HEK293 (cell line): ENCODE measurements around the gene UST.

Experiments used
- BCL11A ChIP-seq: fragments of 450-650 bp; formaldehyde crosslinking; IDR thresholded peaks from 2 replicates; pipeline ENCODE4 v1.5.1; 2016; ENCODE audit warnings: low read depth, missing biosample characterization, missing genetic modification characterization
- GLI4 ChIP-seq: fragments of 450-650 bp; formaldehyde crosslinking; IDR thresholded peaks from 2 replicates; pipeline ENCODE4 v1.5.1; 2016; ENCODE audit warnings: missing biosample characterization, missing genetic modification characterization
- OSR2 ChIP-seq: fragments of 450-650 bp; formaldehyde crosslinking; IDR thresholded peaks from 2 replicates; pipeline ENCODE4 v1.5.1; 2016; ENCODE audit warnings: missing biosample characterization, missing genetic modification characterization
- REPIN1 ChIP-seq: fragments of 450-650 bp; formaldehyde crosslinking; IDR thresholded peaks from 2 replicates; pipeline ENCODE4 v1.5.1; 2017; ENCODE audit warnings: missing biosample characterization, missing genetic modification characterization, low read depth
- ZFHX2 ChIP-seq: fragments of 450-650 bp; formaldehyde crosslinking; conservative IDR thresholded peaks from 2 replicates; pipeline ENCODE4 v1.5.1; 2016; ENCODE audit warnings: missing biosample characterization, missing genetic modification characterization
- ZNF350 ChIP-seq: fragments of 450-650 bp; formaldehyde crosslinking; IDR thresholded peaks from 2 replicates; pipeline ENCODE4 v1.5.0; 2017; ENCODE audit warnings: missing biosample characterization, mild to moderate bottlenecking, missing genetic modification characterization
- ZNF423 ChIP-seq: fragments of 450-650 bp; formaldehyde crosslinking; IDR thresholded peaks from 2 replicates; pipeline ENCODE4 v1.5.1; 2016; ENCODE audit warnings: missing biosample characterization, missing genetic modification characterization
- ZNF473 ChIP-seq: fragments of 450-650 bp; formaldehyde crosslinking; IDR thresholded peaks from 2 replicates; pipeline ENCODE4 v1.5.1; 2017; ENCODE audit warnings: missing biosample characterization, missing genetic modification characterization
- ZNF513 ChIP-seq: fragments of 450-650 bp; IDR thresholded peaks from 2 replicates; pipeline ENCODE4 v1.5.1; 2018; ENCODE audit warnings: missing biosample characterization, missing genetic modification characterization
- ZNF561 ChIP-seq: fragments of 450-650 bp; IDR thresholded peaks from 2 replicates; pipeline ENCODE4 v1.5.1; 2018; ENCODE audit warnings: missing biosample characterization, missing genetic modification characterization, borderline replicate concordance
- ZNF660 ChIP-seq: fragments of 450-650 bp; IDR thresholded peaks from 2 replicates; pipeline ENCODE4 v1.5.1; 2018; ENCODE audit warnings: missing biosample characterization, mild to moderate bottlenecking, missing genetic modification characterization
- ZNF707 ChIP-seq: fragments of 450-650 bp; formaldehyde crosslinking; IDR thresholded peaks from 2 replicates; pipeline ENCODE4 v1.5.1; 2016; ENCODE audit warnings: missing biosample characterization, missing genetic modification characterization
- TF ChIP-seq, protein P1 (sequence below): fragments of 450-650 bp; formaldehyde crosslinking; IDR thresholded peaks from 2 replicates; pipeline ENCODE4 v1.5.1; 2016; ENCODE audit warnings: missing biosample characterization, missing genetic modification characterization
- TF ChIP-seq, protein P2 (sequence below): fragments of 450-650 bp; formaldehyde crosslinking; conservative IDR thresholded peaks from 2 replicates; pipeline ENCODE4 v1.5.1; 2016; ENCODE audit warnings: low read depth, missing biosample characterization, missing genetic modification characterization

DNA sequence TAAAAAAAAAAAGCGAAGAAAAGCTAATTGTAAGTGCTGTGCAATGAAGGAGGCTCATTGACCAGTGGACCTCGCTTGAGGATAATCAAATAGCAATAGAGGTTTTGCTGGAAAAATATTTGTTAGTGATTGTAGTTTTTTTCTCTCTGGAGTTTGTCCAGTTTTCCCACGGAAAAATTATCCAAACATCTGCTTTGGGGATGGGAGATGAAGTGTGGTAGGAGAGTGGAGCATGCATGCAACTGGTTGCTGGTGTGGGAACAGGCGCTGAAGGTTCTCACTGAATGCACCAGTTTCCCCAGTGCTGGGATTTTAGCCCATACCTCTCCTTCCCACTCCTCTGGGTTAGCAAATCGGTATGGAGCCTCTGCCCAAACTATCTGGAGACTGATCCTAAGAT, 288.9 kb downstream of the UST start:
- TF ChIP-seq, protein P1, sequence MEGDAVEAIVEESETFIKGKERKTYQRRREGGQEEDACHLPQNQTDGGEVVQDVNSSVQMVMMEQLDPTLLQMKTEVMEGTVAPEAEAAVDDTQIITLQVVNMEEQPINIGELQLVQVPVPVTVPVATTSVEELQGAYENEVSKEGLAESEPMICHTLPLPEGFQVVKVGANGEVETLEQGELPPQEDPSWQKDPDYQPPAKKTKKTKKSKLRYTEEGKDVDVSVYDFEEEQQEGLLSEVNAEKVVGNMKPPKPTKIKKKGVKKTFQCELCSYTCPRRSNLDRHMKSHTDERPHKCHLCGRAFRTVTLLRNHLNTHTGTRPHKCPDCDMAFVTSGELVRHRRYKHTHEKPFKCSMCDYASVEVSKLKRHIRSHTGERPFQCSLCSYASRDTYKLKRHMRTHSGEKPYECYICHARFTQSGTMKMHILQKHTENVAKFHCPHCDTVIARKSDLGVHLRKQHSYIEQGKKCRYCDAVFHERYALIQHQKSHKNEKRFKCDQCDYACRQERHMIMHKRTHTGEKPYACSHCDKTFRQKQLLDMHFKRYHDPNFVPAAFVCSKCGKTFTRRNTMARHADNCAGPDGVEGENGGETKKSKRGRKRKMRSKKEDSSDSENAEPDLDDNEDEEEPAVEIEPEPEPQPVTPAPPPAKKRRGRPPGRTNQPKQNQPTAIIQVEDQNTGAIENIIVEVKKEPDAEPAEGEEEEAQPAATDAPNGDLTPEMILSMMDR (tag by site-specific recombination): no peak
- TF ChIP-seq ZNF423: no peak
- TF ChIP-seq ZNF561 (tag by site-specific recombination): no peak
- TF ChIP-seq OSR2 (tag by site-specific recombination): no peak
- TF ChIP-seq ZNF350 (tag by site-specific recombination): no peak
- no peak for TF ChIP-seq REPIN1
- TF ChIP-seq ZNF473: no peak
- TF ChIP-seq, protein P2, sequence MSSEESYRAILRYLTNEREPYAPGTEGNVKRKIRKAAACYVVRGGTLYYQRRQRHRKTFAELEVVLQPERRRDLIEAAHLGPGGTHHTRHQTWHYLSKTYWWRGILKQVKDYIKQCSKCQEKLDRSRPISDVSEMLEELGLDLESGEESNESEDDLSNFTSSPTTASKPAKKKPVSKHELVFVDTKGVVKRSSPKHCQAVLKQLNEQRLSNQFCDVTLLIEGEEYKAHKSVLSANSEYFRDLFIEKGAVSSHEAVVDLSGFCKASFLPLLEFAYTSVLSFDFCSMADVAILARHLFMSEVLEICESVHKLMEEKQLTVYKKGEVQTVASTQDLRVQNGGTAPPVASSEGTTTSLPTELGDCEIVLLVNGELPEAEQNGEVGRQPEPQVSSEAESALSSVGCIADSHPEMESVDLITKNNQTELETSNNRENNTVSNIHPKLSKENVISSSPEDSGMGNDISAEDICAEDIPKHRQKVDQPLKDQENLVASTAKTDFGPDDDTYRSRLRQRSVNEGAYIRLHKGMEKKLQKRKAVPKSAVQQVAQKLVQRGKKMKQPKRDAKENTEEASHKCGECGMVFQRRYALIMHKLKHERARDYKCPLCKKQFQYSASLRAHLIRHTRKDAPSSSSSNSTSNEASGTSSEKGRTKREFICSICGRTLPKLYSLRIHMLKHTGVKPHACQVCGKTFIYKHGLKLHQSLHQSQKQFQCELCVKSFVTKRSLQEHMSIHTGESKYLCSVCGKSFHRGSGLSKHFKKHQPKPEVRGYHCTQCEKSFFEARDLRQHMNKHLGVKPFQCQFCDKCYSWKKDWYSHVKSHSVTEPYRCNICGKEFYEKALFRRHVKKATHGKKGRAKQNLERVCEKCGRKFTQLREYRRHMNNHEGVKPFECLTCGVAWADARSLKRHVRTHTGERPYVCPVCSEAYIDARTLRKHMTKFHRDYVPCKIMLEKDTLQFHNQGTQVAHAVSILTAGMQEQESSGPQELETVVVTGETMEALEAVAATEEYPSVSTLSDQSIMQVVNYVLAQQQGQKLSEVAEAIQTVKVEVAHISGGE (tag by site-specific recombination): no peak
- no peak for TF ChIP-seq ZFHX2 (tag by site-specific recombination)
- TF ChIP-seq BCL11A (tag by site-specific recombination): no peak
- TF ChIP-seq GLI4 (tag by site-specific recombination): no peak
- no peak for TF ChIP-seq ZNF707
- TF ChIP-seq ZNF660 (tag by site-specific recombination): no peak
- no peak for TF ChIP-seq ZNF513
